Regular cardiac myocyte (primary cell): ENCODE measurements around the gene SSX1. TPM values are rescaled to one million over a fixed set of nuclear protein-coding genes. Genes with fewer than 3 reads are reported as not detected.

Source experiments
- total RNA-seq: library from RNA; depleted of rRNA; stranded (reverse); fragments of >200 nt; gene quantifications from 2 replicates; pipeline ENCODE4 v1.2.3, GENCODE V29; 2014

The SSX1 gene, protein sequence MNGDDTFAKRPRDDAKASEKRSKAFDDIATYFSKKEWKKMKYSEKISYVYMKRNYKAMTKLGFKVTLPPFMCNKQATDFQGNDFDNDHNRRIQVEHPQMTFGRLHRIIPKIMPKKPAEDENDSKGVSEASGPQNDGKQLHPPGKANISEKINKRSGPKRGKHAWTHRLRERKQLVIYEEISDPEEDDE
- not detected in 2 replicates for total RNA-seq

DNA sequence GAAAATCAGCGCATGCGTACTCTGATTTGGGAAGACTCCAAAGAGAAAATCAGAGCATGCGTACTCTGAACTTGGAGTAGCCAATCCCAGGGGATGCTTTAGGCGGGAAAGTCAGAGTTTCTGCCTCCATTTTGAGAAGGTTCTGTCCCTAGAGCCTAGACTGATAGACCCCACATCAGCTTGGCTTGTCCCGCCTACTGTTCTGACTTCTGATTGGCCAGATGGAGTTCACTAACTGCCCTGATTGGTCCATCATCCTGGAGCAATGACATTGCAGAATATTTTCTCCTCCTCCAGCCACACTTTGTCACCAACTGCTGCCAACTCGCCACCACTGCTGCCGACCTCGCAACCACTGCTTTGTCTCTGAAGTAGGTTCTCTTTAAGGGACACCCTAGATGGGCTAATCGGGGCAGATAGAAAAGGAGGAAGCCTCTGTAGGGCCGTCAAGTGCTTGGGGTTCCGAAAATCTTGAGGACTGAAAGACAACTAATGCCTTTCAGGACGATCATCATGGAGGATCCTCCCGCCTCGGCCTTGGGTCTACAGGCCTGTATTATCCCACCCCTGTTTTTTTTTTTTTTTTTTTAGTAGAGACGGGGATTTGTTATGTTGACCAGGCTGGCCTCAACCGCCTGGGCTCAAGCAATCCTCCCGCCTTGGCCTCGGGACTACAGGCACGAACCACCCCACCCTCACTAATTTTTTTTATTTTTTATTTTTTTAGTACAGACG is at the start of gene SSX1:
Gene SSX1, plus strand, starts transcription at position 331 of the 735 bp plus-strand sequence. CDS start 1,850 bp downstream, outside the sequence.

Other genes with a start within 250 kb of the SSX1 start
- not detected in 2 replicates for gene SPACA5, start 248.4 kb upstream of the SSX1 start, total RNA-seq
- 1.2 and 3.4 TPM in 2 replicates for gene ZNF630, start 183.8 kb upstream of the SSX1 start, total RNA-seq
- gene SPACA5B, start 124.8 kb upstream of the SSX1 start, total RNA-seq = not detected in 2 replicates
- not detected in 2 replicates for gene SSX5, start 58.6 kb upstream of the SSX1 start, total RNA-seq
- not detected in 2 replicates for gene SSX3, start 101.3 kb downstream of the SSX1 start, total RNA-seq
- not detected in 2 replicates for gene SSX4, start 128.1 kb downstream of the SSX1 start, total RNA-seq
- not detected in 2 replicates for gene SSX4B, start 156.6 kb downstream of the SSX1 start, total RNA-seq
- 53.8 and 59.6 TPM in 2 replicates for gene SLC38A5, start 214.9 kb downstream of the SSX1 start, total RNA-seq
- gene FTSJ1, start 220.8 kb downstream of the SSX1 start, total RNA-seq = 48.5 and 67.1 TPM in 2 replicates